ENCODE measurements around the gene RALGAPB. TPM values are rescaled to one million over a fixed set of nuclear protein-coding genes. Genes with fewer than 3 reads are reported as not detected.

Gene RALGAPB
- total and polyA plus RNA-seq, 2 of the 13 experiments (the other 11 are each of a cell fraction or from before 2014, with no cell fraction given), result 17.6 to 30.6 TPM

DNA sequence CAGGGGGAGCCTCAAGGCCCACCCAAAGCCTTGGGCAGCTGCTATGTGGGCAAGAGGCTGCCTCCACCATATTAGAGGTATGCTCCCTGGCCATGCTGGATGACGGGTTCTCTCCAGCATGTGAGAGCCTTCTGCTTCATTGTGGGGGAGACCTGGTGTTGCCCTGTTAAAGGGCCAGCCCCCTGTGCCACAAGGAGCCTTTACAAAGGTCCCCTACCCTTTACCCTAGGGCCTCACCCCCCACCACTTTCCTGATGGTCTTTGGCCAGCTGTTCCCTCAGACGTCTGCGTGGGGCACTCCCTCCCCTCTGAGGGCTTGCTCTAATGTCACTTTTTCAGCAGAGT, 113.5 kb downstream of the RALGAPB start (continued):
- no peak for TF ChIP-seq NFIB (CRISPR knock-in tag; IDR thresholded peaks at IDR 0.05; ENCODE audit: borderline replicate concordance)
- no peak for TF ChIP-seq ZNF678 (CRISPR knock-in tag; IDR thresholded peaks at IDR 0.05)
- TF ChIP-seq REPIN1 (CRISPR knock-in tag; IDR thresholded peaks at IDR 0.05; ENCODE audit: borderline replicate concordance, low read depth), result no peak
- TF ChIP-seq ZFP91 (CRISPR knock-in tag; IDR thresholded peaks at IDR 0.05; ENCODE audit: borderline replicate concordance), result peak; percentile 61; the same call in 1 of the 2 replicates
- TF ChIP-seq ZNF343 (CRISPR knock-in tag; IDR thresholded peaks at IDR 0.05), result 0 out of 2 replicates have a peak, but pooled peaks have one; percentile 5
- no peak for TF ChIP-seq HOMEZ (CRISPR knock-in tag; IDR thresholded peaks at IDR 0.05; ENCODE audit: low read depth)
- TF ChIP-seq, protein P1, sequence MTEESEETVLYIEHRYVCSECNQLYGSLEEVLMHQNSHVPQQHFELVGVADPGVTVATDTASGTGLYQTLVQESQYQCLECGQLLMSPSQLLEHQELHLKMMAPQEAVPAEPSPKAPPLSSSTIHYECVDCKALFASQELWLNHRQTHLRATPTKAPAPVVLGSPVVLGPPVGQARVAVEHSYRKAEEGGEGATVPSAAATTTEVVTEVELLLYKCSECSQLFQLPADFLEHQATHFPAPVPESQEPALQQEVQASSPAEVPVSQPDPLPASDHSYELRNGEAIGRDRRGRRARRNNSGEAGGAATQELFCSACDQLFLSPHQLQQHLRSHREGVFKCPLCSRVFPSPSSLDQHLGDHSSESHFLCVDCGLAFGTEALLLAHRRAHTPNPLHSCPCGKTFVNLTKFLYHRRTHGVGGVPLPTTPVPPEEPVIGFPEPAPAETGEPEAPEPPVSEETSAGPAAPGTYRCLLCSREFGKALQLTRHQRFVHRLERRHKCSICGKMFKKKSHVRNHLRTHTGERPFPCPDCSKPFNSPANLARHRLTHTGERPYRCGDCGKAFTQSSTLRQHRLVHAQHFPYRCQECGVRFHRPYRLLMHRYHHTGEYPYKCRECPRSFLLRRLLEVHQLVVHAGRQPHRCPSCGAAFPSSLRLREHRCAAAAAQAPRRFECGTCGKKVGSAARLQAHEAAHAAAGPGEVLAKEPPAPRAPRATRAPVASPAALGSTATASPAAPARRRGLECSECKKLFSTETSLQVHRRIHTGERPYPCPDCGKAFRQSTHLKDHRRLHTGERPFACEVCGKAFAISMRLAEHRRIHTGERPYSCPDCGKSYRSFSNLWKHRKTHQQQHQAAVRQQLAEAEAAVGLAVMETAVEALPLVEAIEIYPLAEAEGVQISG (CRISPR knock-in tag; IDR thresholded peaks at IDR 0.05), result no peak
- TF ChIP-seq NFATC3 (CRISPR knock-in tag; IDR thresholded peaks at IDR 0.05), result no peak
- TF ChIP-seq IKZF4 (CRISPR knock-in tag; IDR thresholded peaks at IDR 0.05; ENCODE audit: borderline replicate concordance, low read depth, not compliant biosample characterization), result no peak
